Measurements from ENCODE around the gene JPH3. TPM values are rescaled to one million over a fixed set of nuclear protein-coding genes. Genes with fewer than 3 reads are reported as not detected.

Gene JPH3
- polyA plus RNA-seq, 1 donor from 2014 or later: 22.2 TPM

DNA sequence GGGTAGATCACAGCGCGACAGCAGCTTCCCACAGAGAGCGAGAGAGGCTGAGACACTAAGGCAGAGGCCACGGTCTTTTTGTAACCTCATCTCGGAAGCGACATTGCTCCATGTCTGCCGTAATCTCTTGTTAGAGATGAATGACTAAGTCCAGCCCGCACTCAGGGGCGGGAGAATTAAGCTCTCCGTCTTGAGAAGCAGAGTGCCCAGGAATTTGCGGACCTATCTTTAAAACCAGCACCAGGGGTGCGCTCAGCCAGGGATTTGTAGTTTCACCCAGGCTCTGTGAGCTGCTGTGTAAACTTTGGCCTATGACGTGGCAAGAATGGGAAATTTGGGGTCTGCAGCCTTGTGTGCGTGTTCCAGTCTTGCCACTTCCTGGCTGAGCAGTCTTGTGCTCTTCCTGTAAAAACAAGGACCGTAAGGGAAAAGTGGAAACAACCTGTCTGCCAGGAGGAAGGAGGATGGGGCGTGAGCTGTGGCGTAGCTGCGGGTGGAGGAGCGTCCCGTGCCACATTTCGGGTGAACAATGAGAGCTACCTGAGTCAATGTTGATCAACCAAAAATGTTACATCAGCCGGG, 16.0 kb upstream of the JPH3 start:
- H3K27ac ChIP-seq (ENCODE audit: low read length): no peak overlapping the region
- no peak overlapping the region for H3K4me2 ChIP-seq (ENCODE audit: low read length)
- H3F3A ChIP-seq (ENCODE audit: insufficient read depth, low read length, poor library complexity, severe bottlenecking): no peaks in the 10 kb centered on the region
- H2AFZ ChIP-seq (ENCODE audit: low read depth, low read length): no peak overlapping the region
- TF ChIP-seq TAF1 (IDR thresholded peaks at IDR 0.05; ENCODE audit: low read depth): no peak
- TF ChIP-seq POLR2AphosphoS5 (IDR thresholded peaks at IDR 0.05): no peak
- no peak for TF ChIP-seq MXI1 (conservative IDR thresholded peaks at IDR 0.05; ENCODE audit: poor library complexity, severe bottlenecking)
- TF ChIP-seq EZH2 (IDR thresholded peaks at IDR 0.05; ENCODE audit: borderline replicate concordance, insufficient read depth, low read length, poor library complexity, severe bottlenecking): no peak
- no peak for TF ChIP-seq RAD21 (conservative IDR thresholded peaks at IDR 0.05)
- TF ChIP-seq, protein P1, sequence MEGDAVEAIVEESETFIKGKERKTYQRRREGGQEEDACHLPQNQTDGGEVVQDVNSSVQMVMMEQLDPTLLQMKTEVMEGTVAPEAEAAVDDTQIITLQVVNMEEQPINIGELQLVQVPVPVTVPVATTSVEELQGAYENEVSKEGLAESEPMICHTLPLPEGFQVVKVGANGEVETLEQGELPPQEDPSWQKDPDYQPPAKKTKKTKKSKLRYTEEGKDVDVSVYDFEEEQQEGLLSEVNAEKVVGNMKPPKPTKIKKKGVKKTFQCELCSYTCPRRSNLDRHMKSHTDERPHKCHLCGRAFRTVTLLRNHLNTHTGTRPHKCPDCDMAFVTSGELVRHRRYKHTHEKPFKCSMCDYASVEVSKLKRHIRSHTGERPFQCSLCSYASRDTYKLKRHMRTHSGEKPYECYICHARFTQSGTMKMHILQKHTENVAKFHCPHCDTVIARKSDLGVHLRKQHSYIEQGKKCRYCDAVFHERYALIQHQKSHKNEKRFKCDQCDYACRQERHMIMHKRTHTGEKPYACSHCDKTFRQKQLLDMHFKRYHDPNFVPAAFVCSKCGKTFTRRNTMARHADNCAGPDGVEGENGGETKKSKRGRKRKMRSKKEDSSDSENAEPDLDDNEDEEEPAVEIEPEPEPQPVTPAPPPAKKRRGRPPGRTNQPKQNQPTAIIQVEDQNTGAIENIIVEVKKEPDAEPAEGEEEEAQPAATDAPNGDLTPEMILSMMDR (IDR thresholded peaks at IDR 0.05; ENCODE audit: poor library complexity, severe bottlenecking): no peak
- no peak for TF ChIP-seq EP300 (conservative IDR thresholded peaks at IDR 0.05; ENCODE audit: poor library complexity, severe bottlenecking)
- TF ChIP-seq, protein P2, sequence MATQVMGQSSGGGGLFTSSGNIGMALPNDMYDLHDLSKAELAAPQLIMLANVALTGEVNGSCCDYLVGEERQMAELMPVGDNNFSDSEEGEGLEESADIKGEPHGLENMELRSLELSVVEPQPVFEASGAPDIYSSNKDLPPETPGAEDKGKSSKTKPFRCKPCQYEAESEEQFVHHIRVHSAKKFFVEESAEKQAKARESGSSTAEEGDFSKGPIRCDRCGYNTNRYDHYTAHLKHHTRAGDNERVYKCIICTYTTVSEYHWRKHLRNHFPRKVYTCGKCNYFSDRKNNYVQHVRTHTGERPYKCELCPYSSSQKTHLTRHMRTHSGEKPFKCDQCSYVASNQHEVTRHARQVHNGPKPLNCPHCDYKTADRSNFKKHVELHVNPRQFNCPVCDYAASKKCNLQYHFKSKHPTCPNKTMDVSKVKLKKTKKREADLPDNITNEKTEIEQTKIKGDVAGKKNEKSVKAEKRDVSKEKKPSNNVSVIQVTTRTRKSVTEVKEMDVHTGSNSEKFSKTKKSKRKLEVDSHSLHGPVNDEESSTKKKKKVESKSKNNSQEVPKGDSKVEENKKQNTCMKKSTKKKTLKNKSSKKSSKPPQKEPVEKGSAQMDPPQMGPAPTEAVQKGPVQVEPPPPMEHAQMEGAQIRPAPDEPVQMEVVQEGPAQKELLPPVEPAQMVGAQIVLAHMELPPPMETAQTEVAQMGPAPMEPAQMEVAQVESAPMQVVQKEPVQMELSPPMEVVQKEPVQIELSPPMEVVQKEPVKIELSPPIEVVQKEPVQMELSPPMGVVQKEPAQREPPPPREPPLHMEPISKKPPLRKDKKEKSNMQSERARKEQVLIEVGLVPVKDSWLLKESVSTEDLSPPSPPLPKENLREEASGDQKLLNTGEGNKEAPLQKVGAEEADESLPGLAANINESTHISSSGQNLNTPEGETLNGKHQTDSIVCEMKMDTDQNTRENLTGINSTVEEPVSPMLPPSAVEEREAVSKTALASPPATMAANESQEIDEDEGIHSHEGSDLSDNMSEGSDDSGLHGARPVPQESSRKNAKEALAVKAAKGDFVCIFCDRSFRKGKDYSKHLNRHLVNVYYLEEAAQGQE (IDR thresholded peaks at IDR 0.05; ENCODE audit: borderline replicate concordance): no peak
- TF ChIP-seq SMC3 (conservative IDR thresholded peaks at IDR 0.05; ENCODE audit: poor library complexity): no peak
- no peaks in the 10 kb centered on the region for H3K9me3 ChIP-seq (ENCODE audit: low read length)
- H3K36me3 ChIP-seq (ENCODE audit: insufficient read depth, low read length): no peaks in the 10 kb centered on the region
- no peaks in the 10 kb centered on the region for H4K20me1 ChIP-seq (ENCODE audit: insufficient read depth)
- no peak overlapping the region for H3K9ac ChIP-seq (ENCODE audit: low read length)
- no peaks in the 10 kb centered on the region for H3K9me2 ChIP-seq (ENCODE audit: insufficient read depth, low read length)
- H3K4me3 ChIP-seq (ENCODE audit: low read length): no peak overlapping the region
- H3K27me3 ChIP-seq (ENCODE audit: insufficient read depth, low read depth, low read length): no peaks in the 10 kb centered on the region
- no peaks in the 10 kb centered on the region for H3K79me2 ChIP-seq (replicated peaks; ENCODE audit: insufficient read depth, low read length)

DNA sequence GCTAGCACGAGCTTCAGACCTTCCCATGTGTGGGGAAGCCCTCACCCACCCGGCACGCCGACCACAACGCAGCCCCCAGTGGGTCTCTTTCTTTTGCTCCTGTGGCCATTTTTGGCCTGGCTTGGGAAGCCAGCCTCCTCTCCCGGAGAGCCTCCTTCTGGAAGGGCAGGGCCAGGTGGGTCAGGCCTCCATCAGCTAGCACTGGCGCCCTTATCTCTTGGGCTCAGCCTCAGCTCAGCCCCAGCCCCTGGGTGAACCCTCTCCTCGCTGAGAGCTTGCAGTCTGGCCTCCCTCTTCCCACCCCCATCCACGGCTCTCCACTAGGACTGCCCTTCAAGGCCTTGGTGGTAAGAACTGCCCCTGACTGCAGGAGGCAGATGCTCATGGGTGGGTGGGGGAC, 14.7 kb upstream of the JPH3 start:
- no peak overlapping the region for H3K27ac ChIP-seq (ENCODE audit: low read length)
- H3K79me2 ChIP-seq (replicated peaks; ENCODE audit: insufficient read depth, low read length): no peaks in the 10 kb centered on the region
- no peak overlapping the region for H3K9ac ChIP-seq (ENCODE audit: low read length)
- H3K36me3 ChIP-seq (ENCODE audit: insufficient read depth, low read length): no peaks in the 10 kb centered on the region
- no peaks in the 10 kb centered on the region for H3F3A ChIP-seq (ENCODE audit: insufficient read depth, low read length, poor library complexity, severe bottlenecking)
- H3K4me2 ChIP-seq (ENCODE audit: low read length): no peak overlapping the region
- H3K9me3 ChIP-seq (ENCODE audit: low read length): no peaks in the 10 kb centered on the region
- H3K9me2 ChIP-seq (ENCODE audit: insufficient read depth, low read length): no peaks in the 10 kb centered on the region
- H3K27me3 ChIP-seq (ENCODE audit: insufficient read depth, low read depth, low read length): no peaks in the 10 kb centered on the region
- no peaks in the 10 kb centered on the region for H4K20me1 ChIP-seq (ENCODE audit: insufficient read depth)
- no peak overlapping the region for H2AFZ ChIP-seq (ENCODE audit: low read depth, low read length)
- H3K4me3 ChIP-seq (ENCODE audit: low read length): no peak overlapping the region
- TF ChIP-seq, protein P2 (IDR thresholded peaks at IDR 0.05; ENCODE audit: borderline replicate concordance): no peak
- TF ChIP-seq POLR2AphosphoS5 (IDR thresholded peaks at IDR 0.05) (no peak), EP300 (conservative IDR thresholded peaks at IDR 0.05; ENCODE audit: poor library complexity, severe bottlenecking) (no peak), MXI1 (conservative IDR thresholded peaks at IDR 0.05; ENCODE audit: poor library complexity, severe bottlenecking) (no peak), RAD21 (conservative IDR thresholded peaks at IDR 0.05) (no peak), TAF1 (IDR thresholded peaks at IDR 0.05; ENCODE audit: low read depth) (no peak), SMC3 (conservative IDR thresholded peaks at IDR 0.05; ENCODE audit: poor library complexity) (no peak), EZH2 (IDR thresholded peaks at IDR 0.05; ENCODE audit: borderline replicate concordance, insufficient read depth, low read length, poor library complexity, severe bottlenecking) (no peak)
- TF ChIP-seq, protein P1 (IDR thresholded peaks at IDR 0.05; ENCODE audit: poor library complexity, severe bottlenecking): no peak
